Gastrocnemius medialis (tissue), 4 donors: ENCODE measurements around the gene LCLAT1.

Experiments
- POLR2A ChIP-seq, 2 donors: fragments of 450-650 bp; IDR thresholded peaks; one replicate each; pipeline ENCODE4 v1.6.1; 2017; ENCODE audit warnings: antibody characterized with exemption in 2 of 2, mild to moderate bottlenecking in 2 of 2, moderate library complexity in 2 of 2
- TF ChIP-seq, protein P1 (sequence below), 5 experiments: fragments of 450-650 bp in 3 of 5; fragments of 200-600 bp in 2 of 5; sonication (generic) in 2 of 5; IDR thresholded peaks in 4 of 5; conservative IDR thresholded peaks in 1 of 5; 1 replicate in 4 of 5; 2 replicates in 1 of 5; pipeline ENCODE4 v1.5.1; 2016 to 2019; ENCODE audit warnings: antibody characterized with exemption in 5 of 5, mild to moderate bottlenecking in 3 of 5, moderate library complexity in 3 of 5

DNA sequence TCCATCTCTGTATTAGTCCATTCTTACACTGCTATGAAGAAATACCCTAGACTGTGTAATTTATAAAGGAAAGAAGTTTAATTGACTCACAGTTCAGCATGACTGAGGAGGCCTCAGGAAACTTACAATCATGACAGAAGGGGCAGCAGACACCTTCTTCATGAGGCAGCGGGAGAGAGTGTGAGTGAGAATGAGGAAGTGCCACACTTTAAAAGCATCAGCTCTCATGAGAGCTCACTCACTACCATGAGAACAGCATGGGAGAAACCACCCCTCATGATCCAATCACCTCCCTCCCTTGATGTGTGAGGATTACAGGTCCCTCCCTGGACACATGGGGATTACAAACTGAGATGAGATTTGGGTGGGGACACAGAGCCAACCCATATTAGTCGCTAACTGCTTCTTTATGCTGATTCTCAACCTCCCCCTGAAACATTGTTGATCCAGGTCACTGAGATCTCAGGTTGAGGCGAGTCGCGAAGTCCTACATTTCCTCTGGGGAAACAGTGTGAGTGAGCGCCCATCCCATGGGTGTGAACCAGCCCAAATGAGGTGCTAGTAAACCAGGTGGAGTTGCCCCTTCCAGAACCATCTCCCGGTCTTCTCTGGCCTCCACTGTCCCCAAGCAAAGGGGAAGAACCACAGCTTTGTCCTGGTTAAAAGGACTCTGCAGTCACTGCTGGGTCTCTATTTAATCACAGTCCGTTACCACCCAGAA is 236.3 kb downstream of the LCLAT1 start:
- TF ChIP-seq, protein P1, sequence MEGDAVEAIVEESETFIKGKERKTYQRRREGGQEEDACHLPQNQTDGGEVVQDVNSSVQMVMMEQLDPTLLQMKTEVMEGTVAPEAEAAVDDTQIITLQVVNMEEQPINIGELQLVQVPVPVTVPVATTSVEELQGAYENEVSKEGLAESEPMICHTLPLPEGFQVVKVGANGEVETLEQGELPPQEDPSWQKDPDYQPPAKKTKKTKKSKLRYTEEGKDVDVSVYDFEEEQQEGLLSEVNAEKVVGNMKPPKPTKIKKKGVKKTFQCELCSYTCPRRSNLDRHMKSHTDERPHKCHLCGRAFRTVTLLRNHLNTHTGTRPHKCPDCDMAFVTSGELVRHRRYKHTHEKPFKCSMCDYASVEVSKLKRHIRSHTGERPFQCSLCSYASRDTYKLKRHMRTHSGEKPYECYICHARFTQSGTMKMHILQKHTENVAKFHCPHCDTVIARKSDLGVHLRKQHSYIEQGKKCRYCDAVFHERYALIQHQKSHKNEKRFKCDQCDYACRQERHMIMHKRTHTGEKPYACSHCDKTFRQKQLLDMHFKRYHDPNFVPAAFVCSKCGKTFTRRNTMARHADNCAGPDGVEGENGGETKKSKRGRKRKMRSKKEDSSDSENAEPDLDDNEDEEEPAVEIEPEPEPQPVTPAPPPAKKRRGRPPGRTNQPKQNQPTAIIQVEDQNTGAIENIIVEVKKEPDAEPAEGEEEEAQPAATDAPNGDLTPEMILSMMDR (IDR thresholded peaks at IDR 0.05 in 4 of 5, conservative IDR thresholded peaks at IDR 0.05 in 1 of 5): no peak
- no peak for TF ChIP-seq POLR2A (IDR thresholded peaks at IDR 0.05)
